Endothelial cell of umbilical vein (primary cell): Measurements from ENCODE around the gene MACO1.

Experiments
- CTCF ChIP-seq, 2 donors: IDR thresholded peaks; 1 replicate in 1 of 2; 2 replicates in 1 of 2; pipeline ENCODE4 v1.5.1; 2011; ENCODE audit warnings: low read length in 2 of 2, mild to moderate bottlenecking in 2 of 2, moderate library complexity in 2 of 2, control low read depth in 1 of 2, inconsistent platforms in 1 of 2, low read depth in 1 of 2; ENCODE audit not compliant: insufficient read depth in 1 of 2; ENCODE audit errors: extremely low read depth in 1 of 2
- EZH2 ChIP-seq: IDR thresholded peaks from 2 replicates; pipeline ENCODE4 v1.6.1; 2012; ENCODE audit warnings: borderline replicate concordance, low read depth, mild to moderate bottlenecking, moderate library complexity, low read length, inconsistent platforms; ENCODE audit not compliant: severe bottlenecking
- FOS ChIP-seq: IDR thresholded peaks from 2 replicates; pipeline ENCODE4 v1.6.1; 2011; ENCODE audit warnings: mild to moderate bottlenecking, low read length, moderate library complexity, borderline replicate concordance; ENCODE audit not compliant: insufficient read depth
- MAX ChIP-seq: IDR thresholded peaks from 2 replicates; pipeline ENCODE4 v1.6.1; 2011; ENCODE audit not compliant: insufficient read depth, insufficient read length
- POLR2A ChIP-seq: IDR thresholded peaks from 2 replicates; pipeline ENCODE4 v1.6.1; 2012; ENCODE audit warnings: low read depth, mild to moderate bottlenecking, control low read depth, low read length
- POLR2AphosphoS5 ChIP-seq: IDR thresholded peaks from 2 replicates; pipeline ENCODE4 v1.6.1; 2012; ENCODE audit warnings: low read depth, mild to moderate bottlenecking, control low read depth, low read length, moderate library complexity; ENCODE audit not compliant: insufficient read depth

- no peak for TF ChIP-seq FOS
- no peak for TF ChIP-seq POLR2A
- TF ChIP-seq POLR2AphosphoS5 = no peak
- TF ChIP-seq CTCF (IDR thresholded peaks at IDR 0.05; ENCODE audit: extremely low read depth in 1 of 2, insufficient read depth in 1 of 2, low read depth in 1 of 2, low read length in 2 of 2) = no peak
- TF ChIP-seq MAX = no peak
- no peak for TF ChIP-seq EZH2
Observed at GRCh38 chr1:25443030-25443699, 12.5 kb downstream of the MACO1 start.
